Myocyte (in vitro differentiated cells): ENCODE measurements around the gene ZNF429. TPM values are rescaled to one million over a fixed set of nuclear protein-coding genes. Genes with fewer than 3 reads are reported as not detected.
A peak's percentile ranks its signal among the peaks of the same experiment; 100 is the strongest.
"Not testable (repeated sequence)": the region's sequence is repeated elsewhere in the genome, so short reads cannot be mapped to it uniquely, and the experiment has no call there.

Source experiments
- DNase-seq: peaks from one replicate; pipeline ENCODE4 v3.0.0-alpha.2; 2012; ENCODE audit warnings: low read depth
- total RNA-seq: library from RNA; depleted of rRNA; stranded (reverse); fragments of >200 nt; gene quantifications from 2 replicates; pipeline ENCODE4 v1.2.3, GENCODE V29; 2014

ZNF429 gene
- total RNA-seq, 1 donor from 2014 or later, result 12.1 TPM

GRCh38 chr19:21590867-21591266 lies 85.5 kb downstream of the ZNF429 start:
- DNase-seq, result no peak

- no peak for DNase-seq
Observed at GRCh38 chr19:21593008-21593481, 87.6 kb downstream of the ZNF429 start.

- DNase-seq, result no peak
Observed at GRCh38 chr19:21593502-21593901, 88.1 kb downstream of the ZNF429 start.

DNA sequence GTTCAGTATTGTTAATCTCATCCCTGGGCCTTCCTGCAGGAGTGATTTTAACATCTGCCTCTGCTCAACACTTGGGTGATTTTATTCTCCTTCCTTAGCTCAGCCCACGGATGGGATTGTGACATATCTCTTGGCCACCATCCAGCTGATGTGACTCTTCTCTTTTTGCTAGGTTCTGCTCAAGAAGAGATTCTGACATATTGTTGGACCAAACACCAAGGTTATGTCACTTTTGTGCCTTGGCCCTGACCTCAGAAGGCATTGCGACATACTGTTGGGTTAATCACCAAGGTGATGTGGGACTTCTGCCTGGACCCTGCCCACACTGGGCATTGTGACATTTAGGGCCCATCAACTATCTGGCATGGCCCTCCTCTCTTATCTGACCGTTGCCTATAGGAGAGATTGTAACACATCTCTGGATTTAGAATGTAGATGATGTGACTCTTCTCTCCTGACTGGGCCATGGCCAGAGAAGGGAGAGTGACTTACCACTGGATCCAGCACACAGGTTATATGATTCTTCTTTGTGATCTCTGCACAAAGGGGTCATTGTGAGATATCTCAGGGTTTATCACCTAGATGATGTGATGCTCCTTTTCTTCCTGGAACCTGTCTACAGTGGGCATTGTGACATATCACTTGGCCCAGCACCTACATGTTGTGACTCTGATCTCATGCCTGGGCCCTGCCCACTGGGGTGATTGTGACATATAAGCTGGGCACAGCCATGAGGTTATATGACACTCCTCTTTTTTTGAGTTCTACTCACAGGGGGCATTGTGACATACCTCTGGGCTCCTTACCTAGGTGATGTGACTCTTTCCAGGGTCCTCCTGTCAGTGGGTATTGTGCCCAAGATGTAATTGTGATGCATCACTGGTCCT lies 88.8 kb downstream of the ZNF429 start:
- no peak for DNase-seq

- no peak for DNase-seq
Observed at GRCh38 chr19:21595185-21595584, 89.8 kb downstream of the ZNF429 start.

GRCh38 chr19:21602082-21602658 lies 96.8 kb downstream of the ZNF429 start:
- no peak for DNase-seq

DNA sequence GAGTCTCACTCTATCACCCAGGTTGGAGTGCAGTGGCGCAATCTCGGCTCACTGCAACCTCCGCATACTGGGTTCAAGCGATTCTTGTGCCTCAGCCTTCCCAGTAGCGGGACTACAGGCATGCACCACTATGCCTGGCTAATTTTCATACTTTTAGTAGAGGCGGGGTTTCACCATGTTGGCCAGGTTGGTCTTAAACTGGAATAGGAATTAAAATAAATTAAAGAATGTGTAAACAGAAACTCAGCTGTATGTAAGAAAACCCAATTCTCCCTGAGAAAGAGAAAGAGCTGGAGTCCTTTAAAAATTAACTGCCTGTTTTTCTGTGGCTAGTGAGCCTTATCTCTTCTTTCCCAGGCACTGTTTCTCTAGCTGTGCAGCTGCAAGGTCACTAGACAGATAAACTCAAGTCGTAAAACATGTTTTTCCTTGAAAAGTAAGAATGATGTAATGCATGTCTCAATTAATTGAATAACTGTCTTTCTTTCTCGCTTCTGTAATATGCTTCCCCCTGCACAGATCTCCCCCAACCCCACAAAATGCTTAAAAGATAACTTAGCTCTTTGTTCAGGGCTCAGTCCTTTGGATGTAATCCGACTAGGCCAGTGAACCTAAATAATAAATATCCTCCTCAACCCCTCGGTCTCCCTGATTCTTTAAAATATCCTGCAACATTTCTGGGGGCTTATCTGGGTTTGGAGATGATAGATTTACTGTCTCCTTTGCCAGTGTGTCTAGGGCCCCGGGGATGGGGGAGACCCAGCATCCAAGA lies 97.4 kb downstream of the ZNF429 start:
- DNase-seq, result not testable (repeated sequence)

- DNase-seq, result no peak
Observed at GRCh38 chr19:21603431-21604231, 98.2 kb downstream of the ZNF429 start.

- DNase-seq, result peak; percentile 50
Observed at GRCh38 chr19:21604351-21604926, 99.0 kb downstream of the ZNF429 start.

Other genes with a start within 250 kb of the ZNF429 start
- 9.4 and 10.0 TPM in 2 replicates for gene ZNF708, start 176.2 kb upstream of the ZNF429 start, total RNA-seq
- 8.4 and 13.7 TPM in 2 replicates for gene ZNF738, start 146.6 kb upstream of the ZNF429 start, total RNA-seq
- gene ZNF493, start 108.5 kb upstream of the ZNF429 start, total RNA-seq, result 10.8 and 12.3 TPM in 2 replicates